Measurements from ENCODE around the gene TCF7L2.

TCF7L2 gene

GRCh38 chr10:112967200-112967599 is 17.2 kb downstream of the TCF7L2 start:
- no peak for DNase-seq

DNA sequence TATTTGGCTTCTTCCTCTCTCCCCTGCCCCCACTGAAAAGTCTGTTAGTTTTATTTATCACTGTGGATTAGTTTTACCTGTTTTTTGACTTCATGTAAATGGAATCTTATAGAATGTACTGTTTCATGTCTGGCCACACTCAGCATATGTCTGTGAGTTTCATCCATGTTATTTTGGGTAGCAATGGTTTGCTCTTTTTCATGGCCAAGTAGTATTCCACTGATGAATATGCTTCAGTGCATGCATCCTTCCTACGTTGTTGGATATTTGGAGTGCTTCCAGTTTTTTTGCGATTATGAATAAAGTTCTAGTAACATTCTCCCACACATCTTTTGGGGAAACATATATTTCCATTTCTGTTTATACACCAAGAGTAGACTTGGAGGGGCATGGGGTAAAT is 19.1 kb downstream of the TCF7L2 start:
- DNase-seq: no peak

GRCh38 chr10:112969542-112969941 is 19.5 kb downstream of the TCF7L2 start:
- DNase-seq: no peak

- DNase-seq: no peak
These were observed 20.0 kb downstream of the TCF7L2 start for GRCh38 chr10:112970021-112970420.

DNA sequence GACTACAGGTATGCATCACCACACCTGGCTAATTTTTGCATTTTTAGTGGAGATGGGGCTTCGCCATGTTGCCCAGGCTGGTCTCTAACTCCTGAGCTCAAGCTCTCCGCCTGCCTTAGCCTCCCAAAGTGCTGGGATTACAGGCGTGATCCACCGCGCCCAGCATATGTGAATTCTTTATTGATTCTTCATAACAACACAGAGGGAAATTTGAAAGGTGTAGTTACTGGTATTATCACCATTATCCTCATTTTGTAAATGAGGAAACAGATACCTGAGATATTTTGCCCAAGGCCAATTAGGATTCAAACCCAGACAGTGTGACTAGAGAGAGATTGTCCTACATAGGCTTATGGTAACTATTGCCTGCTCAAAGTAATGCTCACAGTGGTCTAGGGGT is 22.6 kb downstream of the TCF7L2 start:
- DNase-seq: no peak

GRCh38 chr10:112973046-112973445 is 23.0 kb downstream of the TCF7L2 start:
- no peak for DNase-seq

- DNase-seq: no peak
These were observed 23.8 kb downstream of the TCF7L2 start for GRCh38 chr10:112973805-112974204.

GRCh38 chr10:112977426-112977898 is 27.4 kb downstream of the TCF7L2 start:
- DNase-seq: no peak

- DNase-seq: no peak
These were observed 29.9 kb downstream of the TCF7L2 start for GRCh38 chr10:112979927-112980326.

DNA sequence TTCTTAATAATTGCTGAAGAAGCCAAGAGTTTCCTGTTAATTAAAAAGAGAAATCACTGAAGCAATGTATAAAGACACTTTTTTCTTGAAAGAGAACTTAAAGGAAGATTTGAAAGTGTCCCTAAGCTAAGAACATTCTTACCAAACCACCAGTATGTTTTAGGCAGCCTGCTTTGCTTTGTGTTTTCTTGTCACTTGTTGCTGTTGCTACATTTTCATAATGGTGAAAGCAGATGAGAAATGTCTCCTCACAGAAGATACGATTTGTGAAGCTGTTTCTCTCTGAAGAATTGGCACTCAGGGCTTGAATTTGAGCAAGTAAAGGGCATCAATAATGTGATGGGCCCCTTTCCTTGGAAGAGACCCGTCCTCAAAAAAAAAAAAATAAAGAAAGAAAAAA is 30.9 kb downstream of the TCF7L2 start:
- no peak for DNase-seq

- DNase-seq: peak; percentile 3 to 5
These were observed 31.5 kb downstream of the TCF7L2 start for GRCh38 chr10:112981553-112981952.

- no peak for DNase-seq
These were observed 33.5 kb downstream of the TCF7L2 start for GRCh38 chr10:112983444-112984056.

- DNase-seq: no peak
These were observed 34.7 kb downstream of the TCF7L2 start for GRCh38 chr10:112984756-112985155.

DNA sequence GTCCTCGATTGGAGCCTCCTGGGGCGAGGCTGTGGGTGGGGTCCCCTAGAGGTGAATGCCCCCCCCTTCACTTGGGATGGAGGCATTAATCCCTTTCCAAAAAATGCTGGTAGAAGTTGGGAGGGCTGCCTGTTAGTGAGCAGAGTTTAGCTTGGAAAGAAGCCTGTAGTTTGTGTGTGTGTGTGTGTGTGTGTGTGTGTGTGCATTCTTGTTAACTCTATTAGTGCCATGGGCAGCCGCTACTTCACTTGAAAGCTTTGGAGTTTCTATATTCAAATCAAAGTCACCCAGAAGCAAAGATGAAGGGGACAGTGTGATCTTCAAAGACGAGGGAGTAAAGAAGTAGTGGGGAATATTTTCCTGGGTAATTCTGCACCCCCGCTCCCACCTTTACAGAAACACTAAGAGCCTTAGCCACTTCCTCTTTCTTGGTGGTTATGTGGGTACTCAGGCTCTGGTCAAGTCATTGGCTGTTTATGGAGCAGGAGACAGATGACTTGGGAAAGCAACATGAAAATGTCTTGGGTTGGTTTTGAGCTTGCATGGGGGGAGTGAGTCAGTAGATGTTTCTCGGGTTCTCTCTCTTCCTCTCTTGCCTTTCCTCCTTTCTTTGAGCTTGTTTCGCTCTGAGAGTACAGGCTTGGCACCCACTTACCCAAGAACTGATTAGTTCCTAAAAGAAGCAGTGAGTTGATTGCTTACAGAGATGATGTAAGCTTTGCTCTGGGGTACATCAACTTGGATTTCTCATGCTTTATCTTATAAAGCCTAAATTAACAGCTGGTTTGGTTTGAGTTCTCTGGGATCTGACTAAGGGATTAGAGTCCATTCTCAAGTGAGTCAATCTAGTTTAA is 35.9 kb downstream of the TCF7L2 start:
- DNase-seq: peak; percentile 90 to 92

DNA sequence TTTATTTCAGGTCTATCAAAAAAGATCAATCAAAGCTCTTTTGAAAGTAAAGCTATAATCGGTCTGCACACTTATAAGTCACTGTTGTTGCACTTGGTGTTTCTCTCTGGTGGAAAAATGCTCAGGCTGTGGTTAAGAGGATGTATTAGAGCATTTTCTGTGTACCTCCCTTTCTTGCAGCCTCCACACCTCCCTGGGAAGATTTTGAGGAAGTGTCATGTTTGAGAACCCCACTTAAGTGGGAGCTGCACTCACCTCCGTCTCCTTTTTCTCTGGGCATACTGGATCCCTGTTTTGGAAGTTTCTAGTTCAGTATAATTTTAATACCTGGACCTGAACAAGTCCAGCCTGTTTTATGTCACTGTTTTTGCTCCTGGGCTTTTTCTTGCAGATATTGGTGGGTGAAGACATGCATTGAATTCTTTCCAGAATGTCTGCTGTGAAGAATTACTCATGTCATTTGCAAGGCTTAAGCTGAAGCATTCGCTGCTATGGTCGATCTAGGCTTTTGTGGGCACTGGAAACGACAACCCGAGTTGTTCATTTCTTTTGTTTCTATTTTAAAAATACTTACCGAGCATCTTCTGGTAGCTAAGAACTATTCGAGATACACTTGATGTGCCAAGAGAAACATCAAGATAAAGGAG is 36.6 kb downstream of the TCF7L2 start:
- no peak for DNase-seq

DNA sequence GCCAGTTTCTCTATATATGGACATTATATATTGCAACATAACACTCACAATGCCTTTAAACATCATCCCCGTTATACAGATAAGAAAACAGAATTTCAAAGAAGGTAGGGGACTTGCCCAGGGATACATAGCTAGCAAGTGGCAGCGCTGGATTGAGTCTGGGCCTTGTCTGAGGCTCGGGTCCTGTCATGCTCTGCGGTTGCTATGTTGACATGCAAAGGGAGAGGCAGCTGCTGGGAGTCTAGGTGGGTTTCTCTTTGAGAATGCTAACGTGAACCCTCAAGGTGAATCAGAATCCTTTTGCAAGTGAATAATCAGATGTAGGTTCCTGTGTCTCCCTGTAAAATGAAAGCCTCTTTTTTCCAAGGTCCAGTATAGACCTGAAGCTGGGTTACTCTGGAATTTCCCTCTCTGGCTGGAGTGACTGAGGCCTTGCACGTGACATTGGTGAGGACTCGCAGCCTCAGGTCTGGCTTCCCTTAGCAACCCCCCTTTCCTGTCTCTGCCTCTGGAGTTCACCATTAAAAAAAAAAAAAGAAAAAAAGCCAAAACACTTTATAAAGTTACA is 38.9 kb downstream of the TCF7L2 start:
- no peak for DNase-seq

GRCh38 chr10:112989826-112990225 is 39.8 kb downstream of the TCF7L2 start:
- no peak for DNase-seq

DNA sequence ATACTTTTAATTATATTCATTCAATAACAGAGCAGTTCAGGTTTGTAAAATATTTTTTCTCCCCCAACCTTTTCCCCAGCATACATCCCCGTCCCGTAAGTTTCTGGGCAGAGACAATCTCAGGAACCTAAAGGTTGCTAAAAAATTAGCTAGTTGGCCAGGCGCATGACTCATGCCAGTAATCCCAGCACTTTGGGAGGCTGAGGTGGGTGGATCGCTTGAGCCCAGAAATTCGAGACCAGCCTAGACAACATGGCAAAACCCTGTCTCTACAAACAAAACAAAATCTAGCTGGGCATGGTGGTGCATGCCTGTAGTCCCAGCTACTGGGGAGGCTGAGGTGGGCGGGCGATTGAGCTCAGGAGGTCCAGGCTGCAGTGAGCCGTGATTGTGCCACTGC is 40.2 kb downstream of the TCF7L2 start:
- DNase-seq: no peak

- no peak for DNase-seq
These were observed 41.9 kb downstream of the TCF7L2 start for GRCh38 chr10:112991888-112992491.

GRCh38 chr10:112996462-112996861 is 46.4 kb downstream of the TCF7L2 start:
- no peak for DNase-seq

GRCh38 chr10:112999102-112999501 is 49.1 kb downstream of the TCF7L2 start:
- DNase-seq: no peak

DNA sequence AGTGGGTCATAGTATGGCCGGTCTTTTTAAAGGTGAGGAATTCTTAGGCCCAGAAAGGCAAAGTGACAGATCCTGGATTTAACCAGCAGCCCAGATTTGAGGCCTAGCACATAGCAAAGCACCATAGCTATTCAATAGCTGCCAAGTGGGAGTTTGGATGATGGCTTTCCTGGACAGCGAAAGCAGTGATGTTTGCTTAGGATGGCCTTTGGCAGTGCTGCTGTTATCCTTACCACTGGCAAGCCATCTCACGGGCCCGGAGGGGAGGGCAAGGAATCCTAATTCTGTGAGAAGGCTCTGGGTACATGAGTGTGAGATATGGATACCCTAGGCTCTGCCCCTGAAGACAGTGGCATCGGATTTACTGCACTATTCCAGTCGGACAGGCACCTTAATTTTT is 50.4 kb downstream of the TCF7L2 start:
- DNase-seq: no peak
